GM13976 (cell line): ENCODE measurements around the gene SMIM3.
"Not testable (repeated sequence)": the region's sequence is repeated elsewhere in the genome, so short reads cannot be mapped to it uniquely, and the experiment has no call there.

ENCODE experiments used
- DNase-seq: peaks from one replicate; pipeline ENCODE4 v3.0.0; 2012; ENCODE audit warnings: low spot score
- CTCF ChIP-seq: IDR thresholded peaks from 2 replicates; pipeline ENCODE4 v1.5.1; 2012; ENCODE audit warnings: borderline replicate concordance, mild to moderate bottlenecking; ENCODE audit not compliant: insufficient read depth; ENCODE audit errors: extremely low read depth, missing control alignments, control extremely low read depth
- in situ Hi-C: fragments of 300-500 bp; cut with MboI; formaldehyde crosslinking; loops from one replicate; pipeline ENCODE4 v1.12.0; 2022; ENCODE audit warnings: low sequenced_read_pairs, mixed read lengths, inconsistent platforms; ENCODE audit not compliant: unreplicated experiment

SMIM3 gene

DNA sequence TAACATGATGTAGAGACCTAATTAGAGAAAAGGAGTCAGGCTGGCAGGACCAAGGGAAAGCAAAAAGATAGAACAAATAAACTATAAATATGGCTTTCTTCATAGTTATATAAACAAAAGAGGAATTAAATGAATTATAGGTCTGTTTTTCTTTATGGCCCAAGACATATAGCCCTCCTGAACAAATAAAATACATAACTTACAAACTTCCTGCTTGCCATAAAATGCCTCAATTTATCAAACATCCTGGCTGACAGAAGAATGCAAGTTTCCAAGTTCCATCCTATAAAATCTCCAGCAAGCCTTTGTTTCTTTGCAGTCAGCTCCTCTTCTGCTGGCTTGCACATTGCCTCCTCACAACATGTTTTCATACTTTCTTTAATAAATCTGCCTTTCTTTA is 36.5 kb downstream of the SMIM3 start:
- no peak for TF ChIP-seq CTCF
- no peak for DNase-seq
- in situ Hi-C loops = loop anchor here (25.0 kb wide), 1 partner anchor 253 kb away; no protein-coding TSS in a partner anchor

- in situ Hi-C loops = loop anchor here (25.0 kb wide), 1 partner anchor 255 kb away; no protein-coding TSS in a partner anchor
- DNase-seq = no peak
- no peak for TF ChIP-seq CTCF
Measured at GRCh38 chr5:150816946-150817345, 38.4 kb downstream of the SMIM3 start.

GRCh38 chr5:150829744-150830143 is 51.2 kb downstream of the SMIM3 start:
- no peak for DNase-seq
- in situ Hi-C loops = no loop called here
- no peak for TF ChIP-seq CTCF

DNA sequence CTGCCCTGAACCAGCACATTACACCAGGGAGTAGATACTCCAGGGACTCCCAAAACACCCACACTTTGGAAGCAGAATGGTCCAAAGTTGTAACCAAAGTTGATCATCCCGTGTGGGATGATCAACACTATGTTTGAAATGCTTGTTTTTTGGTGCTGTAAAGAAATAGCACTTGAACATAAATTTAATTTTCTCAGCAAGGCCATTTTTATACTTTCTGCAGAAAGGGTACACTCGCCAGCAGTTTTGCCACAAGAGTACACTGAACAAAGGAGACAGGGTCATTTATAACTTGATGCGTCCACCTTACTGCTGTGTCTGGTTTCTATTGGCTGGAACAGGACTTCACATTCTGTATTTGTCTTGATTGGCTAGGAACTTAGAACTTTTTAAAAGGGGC is 53.3 kb downstream of the SMIM3 start:
- DNase-seq, in situ Hi-C loops: not testable (repeated sequence)

DNA sequence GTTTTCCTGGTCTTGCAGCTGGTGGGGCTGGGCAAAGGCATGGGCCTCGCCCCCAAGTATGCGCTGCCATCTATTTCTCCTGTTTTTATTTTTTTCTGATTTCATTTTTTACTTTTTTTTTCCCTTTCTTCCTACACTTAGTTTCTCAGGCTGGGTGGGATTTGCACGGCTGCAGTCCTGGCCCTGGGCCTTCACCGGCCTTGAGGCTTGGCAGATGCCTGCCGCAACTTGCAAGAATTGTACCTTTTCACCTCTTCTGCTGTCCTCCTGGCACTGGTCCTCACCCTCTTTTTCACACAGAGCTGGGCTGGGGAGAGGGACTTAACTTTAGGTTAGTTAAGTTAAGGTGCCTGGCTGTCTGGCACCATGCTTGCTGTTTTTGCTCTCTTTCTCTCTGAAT is 57.5 kb downstream of the SMIM3 start:
- in situ Hi-C loops = no loop called here
- no peak for DNase-seq
- TF ChIP-seq CTCF = no peak

DNA sequence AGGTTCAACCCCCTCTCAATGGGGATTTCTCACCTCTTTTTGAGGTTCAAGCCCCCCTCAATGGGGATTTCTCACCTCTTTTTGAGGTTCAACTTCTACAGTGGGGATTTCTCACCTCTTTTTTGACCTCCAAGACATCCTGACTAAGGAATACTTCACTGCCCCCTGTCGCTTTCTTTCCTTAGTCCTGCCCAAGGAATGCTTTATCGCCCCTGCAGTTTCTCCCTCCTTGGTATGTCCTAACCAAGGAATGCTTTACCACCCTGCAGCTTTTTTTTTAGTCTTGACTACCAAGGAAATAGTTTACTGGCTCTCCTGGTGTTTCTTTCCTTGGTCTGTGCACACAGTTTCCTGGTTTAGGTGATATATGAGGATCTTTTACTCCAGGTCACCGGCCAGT is 58.1 kb downstream of the SMIM3 start:
- no peak for TF ChIP-seq CTCF
- in situ Hi-C loops = no loop called here
- no peak for DNase-seq

- DNase-seq, in situ Hi-C loops: not testable (repeated sequence)
Measured at GRCh38 chr5:150845185-150845859, 66.8 kb downstream of the SMIM3 start.

- DNase-seq, in situ Hi-C loops: not testable (repeated sequence)
Measured at GRCh38 chr5:150846308-150846653, 67.7 kb downstream of the SMIM3 start, which contains the start of gene IRGM. IRGM (plus strand) TSS chr5:150846521; CDS start chr5:150848124, 1,603 bp downstream.
